MG63 (cell line): ENCODE results near the gene A2M. TPM values are rescaled to one million over a fixed set of nuclear protein-coding genes. Genes with fewer than 3 reads are reported as not detected.

ENCODE experiments used
- DNase-seq: peaks from one replicate; pipeline ENCODE4 v3.0.0-alpha.2; 2020
- H3K27me3 ChIP-seq: fragments of 250-450 bp; sonication (Bioruptor Pico); 2 replicates; pipeline ENCODE4 v1.5.1; 2020; ENCODE audit warnings: mild to moderate bottlenecking, moderate library complexity
- H3K36me3 ChIP-seq: fragments of 250-450 bp; sonication (Bioruptor Pico); 2 replicates; pipeline ENCODE4 v1.5.1; 2020; ENCODE audit warnings: mild to moderate bottlenecking, moderate library complexity
- H3K4me3 ChIP-seq: fragments of 250-450 bp; sonication (Bioruptor Pico); 2 replicates; pipeline ENCODE4 v1.5.1; 2020; ENCODE audit warnings: mild to moderate bottlenecking, moderate library complexity
- H3K9me3 ChIP-seq: fragments of 250-450 bp; sonication (Bioruptor Pico); 2 replicates; pipeline ENCODE4 v1.5.1; 2020; ENCODE audit warnings: mild to moderate bottlenecking, moderate library complexity
- total RNA-seq: library from RNA; depleted of rRNA; stranded (reverse); fragments of >200 nt; shearing (Covaris generic); gene quantifications from 2 replicates; pipeline ENCODE4 v1.2.3, GENCODE V29; 2014; ENCODE audit warnings: low replicate concordance

Gene A2M
- total RNA-seq, 1 experiment from 2014 or later, result 0.07 TPM

DNA sequence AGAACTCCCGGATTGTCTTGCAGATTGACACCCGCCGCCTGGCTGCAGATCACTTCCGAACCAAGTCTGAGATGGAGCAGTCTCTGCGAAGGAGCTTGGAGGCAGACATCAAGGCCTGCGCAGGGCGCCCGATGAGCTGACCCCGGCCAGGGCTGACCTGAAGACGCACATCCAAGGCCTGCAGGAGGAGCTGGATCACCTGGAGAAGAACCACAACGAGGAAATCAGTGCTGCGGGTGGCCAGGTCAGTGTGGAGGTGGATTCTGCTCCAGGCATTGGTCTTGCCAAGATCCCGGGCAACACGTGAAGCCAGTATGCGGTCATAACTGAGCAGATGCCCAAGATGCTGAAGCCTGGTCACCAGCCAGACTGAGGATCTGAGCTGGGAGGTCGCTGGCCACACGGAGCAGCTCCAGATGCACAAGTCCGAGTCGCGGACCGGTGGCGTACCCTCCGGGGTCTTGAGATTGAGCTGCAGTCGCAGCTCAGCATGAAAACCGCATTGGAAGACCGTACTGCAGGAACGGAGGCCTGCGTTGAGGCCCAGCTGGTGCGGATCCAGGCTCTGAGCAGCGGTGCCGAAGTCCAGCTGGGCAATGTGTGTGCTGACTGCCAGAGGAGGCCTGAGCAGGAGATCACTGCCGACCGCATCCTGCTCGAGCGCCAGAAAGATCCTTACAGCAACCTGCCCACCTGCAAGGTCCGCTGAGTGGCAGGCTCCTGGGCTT, 12.4 kb upstream of the A2M start:
- H3K36me3 ChIP-seq, result no peaks in the 10 kb centered on the region
- DNase-seq, result no peak
- no peaks in the 10 kb centered on the region for H3K27me3 ChIP-seq
- H3K9me3 ChIP-seq, result no peaks in the 10 kb centered on the region
- H3K4me3 ChIP-seq, result no peak overlapping the region

DNA sequence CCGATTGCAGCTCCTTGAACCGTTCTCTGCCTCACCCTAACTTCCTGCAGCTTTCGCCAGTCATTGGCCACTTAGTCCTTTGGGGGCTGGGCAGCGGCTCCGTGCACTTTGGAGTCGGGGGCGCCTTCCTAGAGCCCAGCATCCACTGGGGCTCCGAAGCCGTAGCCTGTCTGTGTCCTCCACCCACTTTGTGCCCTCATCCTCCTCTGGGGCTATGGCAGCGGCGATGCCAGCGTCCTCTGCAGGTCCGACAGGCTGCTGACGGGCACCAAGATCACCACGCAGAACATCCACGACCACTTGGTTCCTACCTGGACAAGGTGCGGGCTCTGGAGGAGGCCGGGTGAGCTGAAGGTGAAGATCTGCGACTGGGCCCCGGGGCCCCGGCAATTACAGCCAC, 11.8 kb upstream of the A2M start:
- Histone ChIP-seq H3K36me3 (no peaks in the 10 kb centered on the region), H3K27me3 (no peaks in the 10 kb centered on the region; the same call in 1 of the 2 replicates), H3K9me3 (no peaks in the 10 kb centered on the region), H3K4me3 (no peak overlapping the region)
- no peak for DNase-seq

DNA sequence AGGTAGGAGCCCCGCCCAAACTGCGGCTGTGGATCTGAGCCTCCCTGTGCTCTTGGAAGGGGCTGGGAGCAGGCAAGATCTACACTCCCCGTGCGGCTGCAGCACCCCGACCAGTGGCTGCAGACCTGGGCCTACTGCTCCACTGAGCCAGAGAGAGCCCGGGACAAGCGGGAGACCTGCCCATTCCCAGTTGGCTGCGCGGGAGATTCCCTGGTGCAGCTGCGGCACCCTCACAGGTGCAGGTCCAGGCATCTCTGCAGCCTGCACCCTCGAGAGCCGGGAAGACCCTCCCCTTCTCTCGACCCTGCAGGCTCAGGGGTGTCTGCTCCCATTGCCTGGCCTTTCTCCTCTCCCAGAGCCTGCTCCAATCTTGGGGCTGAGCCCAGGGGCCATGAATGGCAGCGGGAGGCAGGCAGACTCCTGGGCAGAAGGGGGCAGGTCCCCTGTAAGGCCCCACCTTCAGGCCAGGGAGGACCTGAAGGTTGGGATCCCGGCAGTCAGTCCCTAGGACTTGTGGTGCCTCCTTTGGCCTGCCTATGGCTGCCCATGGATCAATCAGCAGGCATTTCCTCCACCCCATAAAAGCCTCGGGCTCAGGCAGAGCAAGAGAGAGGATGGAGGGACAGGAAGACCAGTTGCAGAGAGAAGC, 8.8 kb upstream of the A2M start:
- DNase-seq, result no peak
- Histone ChIP-seq H3K4me3 (no peak overlapping the region), H3K27me3 (peaks cover 2% of the 10 kb centered on the region; the same call in 1 of the 2 replicates), H3K36me3 (no peaks in the 10 kb centered on the region), H3K9me3 (no peaks in the 10 kb centered on the region)

DNA sequence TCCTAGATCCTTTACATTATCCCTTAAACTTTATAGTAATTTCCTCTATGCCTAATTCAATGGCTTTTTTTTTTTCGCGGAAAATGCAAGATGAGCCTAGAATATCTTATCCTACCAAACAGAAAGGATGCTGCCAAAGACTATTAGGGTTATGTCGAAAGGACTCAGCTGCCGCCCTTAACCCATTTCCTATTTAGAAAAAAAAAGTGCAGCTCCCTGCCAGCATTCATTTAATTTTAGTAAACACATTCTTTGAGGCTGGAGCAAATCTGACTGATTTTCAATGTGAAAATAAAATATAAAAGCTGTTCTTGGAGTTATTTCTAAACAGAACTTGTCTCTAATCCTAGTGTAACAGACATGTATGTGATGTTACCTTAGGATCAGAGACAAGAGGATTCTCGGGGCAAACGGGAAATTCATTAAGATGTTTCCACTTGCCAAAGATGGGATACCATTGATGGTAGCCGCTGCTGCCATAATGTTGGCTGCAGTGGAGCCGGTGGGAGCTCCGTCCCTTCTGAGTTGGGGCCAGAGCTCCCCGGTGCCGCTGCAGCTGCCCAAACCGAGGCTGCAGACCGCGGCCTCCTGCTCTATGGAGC, 8.2 kb upstream of the A2M start:
- H3K36me3 ChIP-seq, result no peaks in the 10 kb centered on the region
- H3K27me3 ChIP-seq, result peaks cover 2% of the 10 kb centered on the region; the same call in 1 of the 2 replicates
- DNase-seq, result no peak
- H3K4me3 ChIP-seq, result no peak overlapping the region
- no peaks in the 10 kb centered on the region for H3K9me3 ChIP-seq

DNA sequence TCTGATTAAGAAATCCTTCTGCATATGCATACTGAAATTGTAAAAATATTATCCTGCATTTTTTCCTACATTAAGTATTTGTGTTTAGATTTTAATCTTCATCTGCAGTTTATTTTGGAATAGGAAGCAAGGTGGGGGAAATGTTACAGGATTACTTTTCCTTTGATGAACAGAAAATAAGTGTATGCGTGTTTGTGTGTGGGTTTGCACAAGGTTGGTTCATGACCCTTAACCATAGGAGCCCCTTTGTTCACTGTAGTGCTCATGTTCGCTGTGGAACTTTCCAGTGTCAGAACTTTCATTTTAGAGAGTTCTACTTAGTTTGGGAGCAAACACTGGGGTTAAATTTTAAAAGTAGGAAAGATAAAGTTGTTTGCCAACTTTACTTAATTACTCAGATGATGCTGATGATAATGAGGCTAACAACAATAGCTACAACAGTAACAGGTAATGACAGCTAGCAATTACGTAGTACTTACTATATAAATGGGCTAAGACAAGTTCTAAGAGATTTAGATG, 6.4 kb upstream of the A2M start:
- H3K4me3 ChIP-seq, result no peak overlapping the region
- no peaks in the 10 kb centered on the region for H3K9me3 ChIP-seq
- DNase-seq, result no peak
- no peaks in the 10 kb centered on the region for H3K36me3 ChIP-seq
- peaks cover 2% of the 10 kb centered on the region; the same call in 1 of the 2 replicates for H3K27me3 ChIP-seq

DNA sequence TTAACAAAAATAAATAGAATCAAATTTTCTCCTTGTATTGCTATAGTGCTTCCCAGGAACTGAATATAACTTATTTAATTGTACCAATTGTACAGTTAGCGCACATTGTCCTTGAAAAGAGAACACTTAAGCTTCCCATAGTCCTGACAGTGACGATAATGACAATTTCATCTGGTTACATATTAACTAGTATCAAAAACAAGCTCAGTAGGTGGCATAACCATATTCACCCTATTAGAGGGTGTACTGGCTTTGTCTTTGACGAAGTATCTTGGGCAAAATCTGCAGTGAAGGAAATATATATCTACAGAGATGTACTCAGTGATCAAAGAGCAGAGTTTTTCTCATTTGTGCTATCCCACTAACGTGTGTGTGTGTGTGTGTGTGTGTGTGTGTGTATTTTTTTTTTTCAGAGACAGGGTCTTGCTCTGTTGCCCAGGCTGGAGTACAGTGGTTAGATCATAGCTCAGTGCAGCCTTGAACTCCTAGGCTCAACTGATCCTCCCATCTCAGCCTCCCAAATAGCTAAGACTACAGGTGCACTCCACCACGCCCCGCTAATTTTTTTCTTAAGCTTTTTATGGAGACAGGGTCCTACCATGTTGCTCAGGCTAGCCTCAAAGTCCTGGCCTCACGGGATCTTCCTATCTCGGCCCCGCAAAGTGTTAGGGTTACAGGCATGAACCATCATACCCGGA, 4.9 kb upstream of the A2M start:
- Histone ChIP-seq H3K36me3 (no peaks in the 10 kb centered on the region), H3K4me3 (no peak overlapping the region), H3K27me3 (peaks cover 2% of the 10 kb centered on the region; the same call in 1 of the 2 replicates), H3K9me3 (no peaks in the 10 kb centered on the region)
- DNase-seq, result no peak

DNA sequence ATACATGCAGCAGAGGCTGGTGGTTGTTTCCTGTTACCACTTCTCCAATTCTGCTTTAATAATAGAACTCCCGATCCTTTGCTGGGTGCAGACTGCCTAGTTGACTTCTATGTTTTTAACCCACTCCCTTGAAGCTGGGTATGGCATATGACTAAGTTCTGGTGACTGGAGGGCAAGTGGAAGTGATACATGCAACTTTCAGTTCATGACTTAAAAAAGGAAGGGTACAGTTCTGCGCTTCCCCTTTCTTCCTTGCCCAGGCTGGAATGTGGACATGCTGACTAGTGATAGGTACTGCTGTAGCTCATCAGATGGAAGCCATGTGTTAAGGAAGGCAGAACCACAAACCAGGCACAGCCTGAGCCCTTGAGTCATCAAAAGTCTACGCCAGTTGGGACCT, 2.4 kb upstream of the A2M start:
- Histone ChIP-seq H3K4me3 (no peak overlapping the region), H3K36me3 (no peaks in the 10 kb centered on the region), H3K27me3 (peaks cover 5% of the 10 kb centered on the region), H3K9me3 (no peaks in the 10 kb centered on the region)
- DNase-seq, result no peak

- H3K4me3 ChIP-seq, result no peak overlapping the region
- H3K9me3 ChIP-seq, result no peaks in the 10 kb centered on the region
- H3K27me3 ChIP-seq, result peaks cover 3% of the 10 kb centered on the region; the same call in 1 of the 2 replicates
- no peak for DNase-seq
- H3K36me3 ChIP-seq, result no peaks in the 10 kb centered on the region
Observed at GRCh38 chr12:9114946-9115345, 773 bp downstream of the A2M start.

DNA sequence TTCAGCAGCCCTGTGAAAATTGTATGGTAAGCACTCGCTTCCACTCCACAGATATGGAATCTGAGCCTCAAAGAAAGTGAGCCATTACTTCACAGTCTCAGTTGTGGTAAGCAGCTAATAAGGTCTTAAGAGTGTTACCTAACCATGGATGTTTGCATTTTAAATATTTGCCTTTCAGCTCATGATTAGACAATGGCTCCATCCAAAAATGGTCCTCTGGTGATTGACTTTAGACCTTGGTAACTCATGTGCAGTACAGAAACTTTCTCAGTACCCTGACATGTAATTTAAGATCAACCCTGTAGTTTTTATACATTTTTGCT, 1.8 kb downstream of the A2M start:
- H3K27me3 ChIP-seq, result peaks cover 3% of the 10 kb centered on the region; the same call in 1 of the 2 replicates
- H3K36me3 ChIP-seq, result no peaks in the 10 kb centered on the region
- no peak overlapping the region for H3K4me3 ChIP-seq
- no peak for DNase-seq
- H3K9me3 ChIP-seq, result no peaks in the 10 kb centered on the region

GRCh38 chr12:9113296-9113986, 2.3 kb downstream of the A2M start:
- H3K9me3 ChIP-seq, result no peaks in the 10 kb centered on the region
- H3K36me3 ChIP-seq, result no peaks in the 10 kb centered on the region
- no peak for DNase-seq
- H3K27me3 ChIP-seq, result peaks cover 3% of the 10 kb centered on the region; the same call in 1 of the 2 replicates
- H3K4me3 ChIP-seq, result no peak overlapping the region

DNA sequence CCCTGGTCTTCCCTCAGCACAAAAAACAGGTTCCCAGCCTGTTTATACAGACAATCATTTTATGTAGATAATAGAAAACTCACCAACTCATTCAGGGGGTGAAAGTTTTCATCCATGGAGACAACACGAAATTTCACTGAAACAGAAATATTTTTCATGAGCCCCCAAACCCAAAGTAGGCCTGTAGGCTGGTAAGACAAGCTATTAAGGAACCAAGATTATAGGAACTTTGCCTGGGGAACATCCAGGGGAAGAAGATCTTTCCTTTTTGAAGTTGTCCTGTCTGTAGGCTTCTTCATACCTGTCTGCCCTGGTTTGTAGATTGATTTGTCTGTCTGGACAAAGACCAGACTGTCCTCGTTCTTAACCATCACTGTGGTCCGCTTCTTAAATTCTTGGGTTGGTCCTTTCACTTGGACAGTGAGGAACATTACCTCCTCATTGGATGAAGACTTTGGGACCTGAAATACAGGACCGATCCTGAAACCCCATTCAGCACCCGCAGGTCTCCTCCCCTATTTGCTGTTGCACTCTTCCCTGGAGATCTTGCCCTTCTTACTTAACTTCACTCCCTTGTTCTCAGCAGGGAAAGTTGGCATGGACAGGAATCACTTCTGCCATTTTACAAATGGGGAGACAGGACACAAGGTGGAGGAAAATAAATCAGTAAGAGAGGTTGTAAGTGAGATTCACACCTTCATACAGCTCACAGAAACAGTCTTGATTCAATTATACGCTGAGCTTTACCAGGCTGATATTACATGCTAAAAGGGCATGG, 3.5 kb downstream of the A2M start:
- no peak overlapping the region for H3K4me3 ChIP-seq

GRCh38 chr12:9111525-9111924, 4.2 kb downstream of the A2M start:
- no peak overlapping the region for H3K4me3 ChIP-seq
- no peaks in the 10 kb centered on the region for H3K36me3 ChIP-seq
- no peak for DNase-seq
- peaks cover 3% of the 10 kb centered on the region; the same call in 1 of the 2 replicates for H3K27me3 ChIP-seq
- H3K9me3 ChIP-seq, result no peaks in the 10 kb centered on the region

More for the DNA sequence above, 3.5 kb downstream of the A2M start:
- DNase-seq, result no peak
- no peaks in the 10 kb centered on the region for H3K36me3 ChIP-seq
- no peaks in the 10 kb centered on the region for H3K9me3 ChIP-seq
- peaks cover 3% of the 10 kb centered on the region; the same call in 1 of the 2 replicates for H3K27me3 ChIP-seq

- no peak for DNase-seq
- no peaks in the 10 kb centered on the region for H3K36me3 ChIP-seq
- H3K9me3 ChIP-seq, result no peaks in the 10 kb centered on the region
- H3K27me3 ChIP-seq, result peaks cover under 1% of the 10 kb centered on the region; the same call in 1 of the 2 replicates
- H3K4me3 ChIP-seq, result no peak overlapping the region
Observed at GRCh38 chr12:9109737-9110491, 5.8 kb downstream of the A2M start.

- DNase-seq, result no peak
- H3K4me3 ChIP-seq, result no peak overlapping the region
Observed at GRCh38 chr12:9109213-9109522, 6.6 kb downstream of the A2M start.

DNA sequence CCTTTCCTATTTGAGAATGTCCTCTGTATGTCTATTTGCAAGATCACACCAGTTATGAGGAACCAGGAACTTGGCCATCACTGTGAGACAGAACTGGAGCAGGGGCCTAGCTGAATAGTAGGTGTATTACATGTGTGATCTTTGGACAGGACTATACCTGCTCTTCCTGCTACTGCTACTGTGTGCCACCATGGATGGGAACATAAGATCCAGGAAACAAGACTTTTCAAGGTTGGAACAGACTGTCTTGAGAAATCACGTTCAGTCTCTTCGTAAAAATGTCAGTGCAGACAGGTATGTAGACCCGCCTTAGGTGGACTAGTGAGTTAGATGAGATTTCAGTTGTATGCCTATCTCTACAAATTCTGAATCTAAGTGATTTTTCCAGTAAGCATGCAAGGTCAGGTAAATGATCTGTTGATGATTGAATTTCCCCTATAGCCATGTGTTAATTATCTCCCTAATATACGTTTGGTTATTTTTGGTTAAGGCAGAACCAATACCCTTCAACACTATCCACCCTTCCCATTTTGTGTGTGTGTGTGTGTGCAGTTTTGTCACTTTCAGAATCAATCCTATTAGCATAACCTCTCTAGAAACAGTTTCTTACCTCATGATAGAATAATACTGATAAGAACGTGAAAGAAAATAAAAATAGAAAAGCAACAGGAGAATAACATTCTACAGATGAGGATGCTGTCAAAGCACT, 7.1 kb downstream of the A2M start:
- Histone ChIP-seq H3K9me3 (no peaks in the 10 kb centered on the region), H3K36me3 (no peaks in the 10 kb centered on the region), H3K4me3 (no peak overlapping the region), H3K27me3 (no peaks in the 10 kb centered on the region)
- DNase-seq, result no peak

More at GRCh38 chr12:9109213-9109522, 6.6 kb downstream of the A2M start:
- Histone ChIP-seq H3K9me3 (no peaks in the 10 kb centered on the region), H3K36me3 (no peaks in the 10 kb centered on the region), H3K27me3 (no peaks in the 10 kb centered on the region)
